Measurements from ENCODE around the gene PACS2.
A peak's percentile ranks its signal among the peaks of the same experiment; 100 is the strongest.
"Not testable (repeated sequence)": the region's sequence is repeated elsewhere in the genome, so short reads cannot be mapped to it uniquely, and the experiment has no call there.

Gene PACS2

DNA sequence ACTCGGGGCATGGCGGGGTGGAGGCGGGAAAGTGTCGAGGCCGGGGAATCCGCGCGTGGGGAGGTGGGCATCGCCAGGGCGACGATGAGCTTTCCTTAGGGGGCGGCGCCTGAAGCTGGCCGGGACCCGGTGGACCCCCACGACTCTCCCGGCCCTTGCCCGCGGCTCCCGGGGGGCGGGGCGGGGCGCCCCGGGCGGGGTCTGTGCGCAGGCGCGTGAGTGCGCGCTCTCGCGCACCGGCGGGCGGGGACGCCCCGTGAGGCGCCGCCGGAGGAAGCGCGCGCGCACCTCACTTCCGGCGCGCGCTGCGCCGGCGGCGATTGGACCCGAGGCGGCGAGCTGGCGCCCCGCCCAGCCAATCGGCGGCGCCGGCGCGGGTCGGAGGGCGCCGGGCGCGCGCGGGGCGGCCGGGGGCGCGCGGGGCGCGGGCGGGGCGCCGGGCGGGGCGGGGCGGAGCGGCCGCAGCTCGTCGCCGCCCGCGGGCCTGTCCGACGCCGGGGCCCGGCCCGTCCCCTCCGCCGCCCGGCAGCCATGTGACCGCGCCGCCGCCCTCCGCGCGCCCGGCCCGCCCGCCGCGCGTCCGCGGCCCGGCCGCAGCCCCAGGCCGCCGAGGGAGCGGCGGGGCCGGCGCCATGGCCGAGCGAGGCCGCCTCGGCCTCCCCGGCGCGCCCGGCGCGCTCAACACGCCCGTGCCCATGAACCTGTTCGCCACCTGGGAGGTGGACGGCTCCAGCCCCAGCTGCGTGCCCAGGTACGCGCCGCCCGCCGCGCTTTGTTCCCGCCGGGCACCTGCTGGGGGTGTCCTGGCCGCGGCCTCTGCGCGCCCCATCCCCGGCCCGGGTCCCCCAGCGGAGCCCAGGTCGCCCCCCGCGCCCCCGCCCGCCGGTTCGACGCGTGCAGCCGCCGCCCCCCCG, at the start of gene PACS2:
PACS2 (plus strand) TSS at position 462 of the 914 bp plus-strand sequence; CDS start at position 633, 171 bp downstream.
- peak; percentile 89 for DNase-seq

DNA sequence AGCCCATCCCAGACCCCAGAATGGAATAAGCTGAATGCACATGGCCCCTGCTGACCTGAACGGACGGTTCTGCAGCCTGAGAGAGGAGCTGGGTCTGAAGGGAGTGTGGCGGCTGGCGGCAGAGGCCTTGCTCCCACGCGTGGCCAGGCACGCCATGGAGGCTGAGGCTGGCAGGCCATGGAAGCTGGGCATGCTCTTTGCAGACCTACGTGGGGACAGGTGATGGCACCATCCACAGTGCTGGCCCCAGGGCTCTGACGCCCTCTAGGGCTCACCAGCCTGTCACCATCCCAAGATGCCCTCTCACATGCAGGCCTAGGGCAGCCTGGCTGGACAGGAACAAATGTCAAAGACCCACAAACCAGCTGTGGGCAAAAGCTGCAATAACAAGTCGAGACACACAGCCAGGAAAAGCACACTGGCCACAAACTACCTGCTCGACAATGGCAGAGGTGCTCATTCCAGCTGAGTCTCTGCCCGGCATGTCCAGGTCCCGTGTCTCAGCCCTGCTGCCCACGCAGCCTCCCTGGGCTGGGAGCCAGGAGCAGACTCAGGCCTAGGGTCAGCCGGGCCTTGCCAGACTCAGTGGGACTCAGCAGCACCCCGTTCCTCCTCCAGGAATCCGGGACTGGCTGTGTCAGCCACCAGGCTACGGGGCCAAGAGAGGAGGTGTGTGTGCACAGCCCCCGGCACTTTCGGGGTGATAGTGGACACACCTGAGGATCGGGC, 46.6 kb upstream of the PACS2 start:
- no peak for DNase-seq

DNA sequence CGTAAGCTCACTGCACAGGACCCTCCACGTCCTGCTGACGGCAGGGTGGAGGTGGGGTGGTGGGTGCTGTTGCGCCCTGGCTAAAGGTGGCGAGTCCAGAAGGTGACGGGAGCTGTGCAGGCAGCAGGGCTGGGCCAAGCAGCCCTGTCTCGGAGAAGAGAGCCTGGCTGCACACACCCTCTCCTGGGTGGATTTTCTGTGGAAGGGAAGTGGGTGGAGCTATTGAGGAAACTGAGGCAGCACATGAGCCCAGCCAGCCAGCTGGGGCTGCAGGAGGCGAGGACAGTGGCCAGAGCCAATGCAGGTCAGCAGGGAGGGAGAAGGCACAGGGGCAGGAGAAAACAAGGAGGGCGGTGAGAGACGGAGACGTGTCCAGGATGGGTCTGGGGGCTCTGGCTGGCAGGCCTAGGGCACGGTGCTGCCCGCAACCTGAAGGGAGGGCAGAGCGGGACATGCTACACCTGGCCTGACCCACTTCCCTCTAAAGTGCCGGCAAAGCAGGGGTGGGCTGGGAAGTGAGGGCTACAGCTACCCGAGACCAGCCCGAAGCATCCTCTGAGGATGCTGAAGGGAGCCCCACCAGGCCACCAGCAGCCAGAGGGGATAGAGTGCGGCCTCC, 45.7 kb upstream of the PACS2 start:
- no peak for DNase-seq

DNA sequence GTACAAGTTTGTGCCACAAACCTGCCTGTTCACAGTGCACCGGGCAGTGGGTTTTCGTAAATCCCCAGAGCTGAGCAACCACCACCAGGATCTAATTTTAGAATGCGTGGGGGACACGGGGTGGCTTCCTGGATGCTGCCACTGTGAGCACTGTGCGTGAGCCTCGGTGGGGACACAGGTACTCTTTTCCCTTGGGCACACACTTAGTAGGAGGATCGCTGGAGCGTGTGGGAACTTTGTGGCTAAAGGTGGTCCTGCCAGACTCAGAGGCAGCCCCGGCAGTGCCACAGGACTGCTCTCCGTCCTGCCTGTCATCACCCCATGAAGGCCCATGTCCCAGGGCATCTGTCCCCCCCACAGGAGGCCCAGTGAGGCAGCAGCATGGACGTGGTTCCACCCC, 45.1 kb upstream of the PACS2 start:
- DNase-seq = no peak

DNA sequence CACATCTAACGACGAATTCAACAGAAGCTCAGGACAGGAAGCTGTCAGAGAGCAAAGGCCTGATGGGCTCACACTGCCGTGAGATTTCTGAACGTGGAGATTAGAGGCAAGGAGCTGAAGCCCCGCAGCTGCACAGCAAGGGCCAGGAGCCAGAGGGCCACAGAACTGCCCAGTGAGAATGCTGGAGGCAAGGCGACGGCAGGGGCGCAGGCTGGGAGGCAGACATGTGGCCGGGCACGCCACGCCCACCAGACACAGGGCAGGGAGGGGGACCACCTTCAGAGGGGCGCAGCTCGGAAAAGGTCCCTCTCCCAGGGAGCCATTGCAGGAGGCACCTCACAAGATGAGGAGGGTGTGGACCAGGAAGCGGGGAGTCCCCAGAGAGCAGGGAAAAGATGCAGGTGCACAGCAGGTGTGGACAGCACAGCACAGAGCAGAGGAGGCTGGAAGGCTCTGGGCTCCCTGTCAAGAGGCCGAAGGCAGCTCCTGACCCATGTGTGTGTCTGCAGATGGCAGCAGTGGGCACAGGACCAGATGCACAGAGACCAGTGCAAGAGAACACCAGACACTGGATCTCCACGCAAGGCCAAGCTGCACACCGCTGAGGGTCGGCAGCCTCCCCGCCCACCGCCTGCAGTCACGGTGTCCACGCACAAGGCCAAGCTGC, 43.2 kb upstream of the PACS2 start:
- no peak for DNase-seq

DNA sequence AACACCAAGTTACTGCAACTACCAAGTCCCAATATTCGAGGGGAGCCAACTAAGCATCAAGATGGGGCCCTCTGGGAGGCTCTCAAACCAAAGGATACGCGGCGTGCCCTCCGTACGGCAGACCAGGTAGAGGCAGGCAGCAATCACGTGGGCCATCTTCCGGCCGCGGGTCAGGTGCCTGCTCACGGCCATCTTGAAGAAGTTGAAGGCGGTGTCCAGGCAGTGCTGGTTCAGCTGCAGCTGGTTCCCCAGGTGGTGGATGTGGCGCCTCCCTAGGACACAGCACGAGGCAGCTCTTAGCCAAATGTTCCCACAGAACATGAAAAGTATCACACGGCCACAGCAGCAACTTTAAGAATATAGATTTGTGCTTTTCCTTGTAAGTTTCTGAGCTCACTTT, 41.9 kb upstream of the PACS2 start:
- DNase-seq = no peak

DNA sequence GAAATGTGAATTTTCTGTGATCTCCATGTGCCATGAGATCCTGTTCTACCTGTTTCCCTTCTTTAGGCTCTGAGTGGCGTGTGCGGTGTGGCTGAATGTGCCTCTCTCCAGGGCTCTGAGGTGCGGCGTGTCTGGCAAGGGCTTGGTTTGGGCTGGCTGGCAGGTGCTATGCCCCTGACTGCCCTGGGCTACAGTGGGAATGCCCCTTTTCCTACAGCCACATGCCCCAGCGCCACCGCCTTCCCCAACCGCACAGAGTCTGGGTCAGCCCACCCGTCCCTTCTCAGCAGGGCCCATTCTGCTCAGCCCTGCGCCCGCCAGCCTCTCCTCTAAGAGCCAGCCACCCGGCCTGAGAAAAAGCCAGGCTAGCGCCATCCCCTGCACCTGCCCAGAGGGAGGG, 41.5 kb upstream of the PACS2 start:
- no peak for DNase-seq

DNA sequence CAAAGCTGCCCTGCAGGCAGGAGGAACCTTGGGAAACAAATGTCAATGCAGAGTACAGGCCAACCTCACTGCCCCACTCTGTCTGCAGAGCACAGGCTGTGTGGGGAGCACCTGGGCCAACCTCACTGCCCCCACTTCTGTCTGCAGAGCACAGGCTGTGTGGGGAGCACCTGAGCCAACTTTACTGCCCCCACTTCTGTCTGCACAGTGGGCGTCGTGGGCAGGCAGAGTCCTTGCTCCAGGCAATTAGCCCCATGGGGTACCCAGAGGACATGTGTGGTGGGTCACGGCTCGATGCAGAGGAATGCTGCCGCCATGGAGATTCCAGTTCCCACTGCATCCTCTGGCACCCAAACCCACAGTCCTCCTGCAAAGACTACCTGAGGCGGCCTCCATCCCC, 39.9 kb upstream of the PACS2 start:
- DNase-seq = no peak

DNA sequence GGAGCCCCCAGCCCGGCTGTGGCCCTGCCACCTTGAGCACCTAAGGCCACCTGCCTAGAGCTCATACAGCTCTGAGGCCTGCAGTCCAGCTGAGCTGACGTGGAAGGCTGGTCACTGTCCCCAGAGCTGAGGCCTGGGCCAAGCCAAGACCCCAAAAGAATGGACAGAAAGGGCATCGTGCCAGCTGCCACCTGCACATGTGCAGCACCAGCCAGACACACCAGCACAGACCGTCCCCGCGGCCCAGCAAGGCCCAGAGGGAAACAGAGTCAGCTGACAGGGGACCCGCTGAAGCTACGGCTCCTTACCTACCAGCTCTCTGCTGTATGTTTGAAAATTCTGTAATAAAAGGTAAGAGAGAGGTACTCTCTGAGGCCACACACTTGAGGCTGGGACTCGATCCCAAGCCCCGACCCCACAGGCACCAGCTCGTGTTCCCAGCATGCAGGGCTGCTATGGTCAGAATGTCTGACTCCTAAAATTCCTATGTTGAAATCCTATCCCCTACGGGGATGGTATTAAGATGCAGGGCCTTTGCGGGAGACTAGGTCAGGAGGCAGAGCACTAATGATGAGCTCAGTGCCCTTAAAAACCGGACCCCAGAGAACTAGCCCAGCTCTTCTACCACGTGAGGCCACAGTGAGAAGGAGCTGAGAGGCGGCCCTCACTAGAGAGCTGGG, 39.1 kb upstream of the PACS2 start:
- no peak for DNase-seq

DNA sequence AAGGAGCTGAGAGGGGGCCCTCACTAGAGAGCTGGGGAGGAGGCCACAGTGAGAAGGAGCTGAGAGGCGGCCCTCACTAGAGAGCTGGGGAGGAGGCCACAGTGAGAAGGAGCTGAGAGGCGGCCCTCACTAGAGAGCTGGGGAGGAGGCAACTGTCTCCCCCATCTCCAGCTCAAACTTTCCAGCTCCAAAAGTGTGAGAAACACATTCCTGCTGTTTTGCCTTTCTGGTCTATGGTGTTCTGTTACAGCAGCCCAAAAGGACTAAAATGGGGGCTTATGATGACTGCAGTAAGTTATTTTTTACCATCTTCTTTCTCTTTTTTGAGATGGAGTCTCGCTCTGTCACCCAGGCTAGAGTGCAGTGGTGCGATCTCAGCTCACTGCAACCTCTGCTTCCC, 37.1 kb upstream of the PACS2 start:
- not testable (repeated sequence) for DNase-seq

DNA sequence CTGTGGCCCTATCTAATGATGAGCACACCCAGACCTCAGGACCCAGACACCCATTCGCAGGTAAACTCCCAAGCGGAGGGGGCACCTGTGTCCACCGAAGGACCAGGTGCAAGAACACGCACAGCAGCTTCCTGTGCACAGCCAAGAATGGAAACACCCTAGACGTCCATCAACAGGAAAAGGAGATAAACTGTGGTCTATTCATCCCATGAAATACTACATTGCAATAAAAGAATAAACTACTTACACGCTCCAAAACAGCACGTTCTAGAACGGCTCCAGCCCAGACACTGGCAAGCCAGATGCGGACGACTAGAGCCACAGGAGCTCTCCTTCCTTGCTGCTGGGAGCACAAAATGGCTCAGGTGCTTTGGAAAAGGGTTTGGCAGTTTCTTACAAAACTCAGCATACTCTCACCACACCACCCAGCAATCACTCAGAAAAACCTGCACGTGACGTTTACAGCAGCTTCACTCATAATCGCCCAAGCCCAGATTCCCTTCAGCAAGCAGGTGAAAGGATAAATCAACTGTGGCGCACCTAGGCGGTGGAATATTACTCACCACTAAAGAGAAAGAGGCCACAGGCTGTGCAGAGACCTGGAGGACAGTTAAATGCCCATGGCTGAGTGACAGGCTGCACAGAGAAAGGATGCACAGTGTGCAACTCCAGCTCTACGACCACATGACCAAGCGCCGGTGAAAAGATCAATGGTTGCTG, 34.7 kb upstream of the PACS2 start:
- DNase-seq = no peak

DNA sequence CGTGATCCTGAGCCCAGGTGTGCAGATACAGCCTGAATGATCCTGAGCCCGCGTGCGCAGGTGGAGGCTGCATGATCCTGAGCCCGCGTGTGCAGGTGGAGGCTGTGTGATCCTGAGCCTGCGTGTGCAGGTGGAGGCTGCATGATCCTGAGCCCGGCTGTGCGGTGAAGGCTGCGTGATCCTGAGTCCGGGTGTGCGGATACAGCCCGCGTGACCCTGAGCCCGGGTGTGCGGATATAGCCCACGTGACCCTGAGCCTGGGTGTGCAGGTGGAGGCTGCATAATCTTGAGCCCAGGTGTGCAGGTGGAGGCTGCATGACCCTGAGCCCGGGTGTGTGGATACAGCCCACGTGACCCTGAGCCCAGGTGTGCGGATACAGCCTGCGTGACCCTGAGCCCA, 34.0 kb upstream of the PACS2 start:
- no peak for DNase-seq

DNA sequence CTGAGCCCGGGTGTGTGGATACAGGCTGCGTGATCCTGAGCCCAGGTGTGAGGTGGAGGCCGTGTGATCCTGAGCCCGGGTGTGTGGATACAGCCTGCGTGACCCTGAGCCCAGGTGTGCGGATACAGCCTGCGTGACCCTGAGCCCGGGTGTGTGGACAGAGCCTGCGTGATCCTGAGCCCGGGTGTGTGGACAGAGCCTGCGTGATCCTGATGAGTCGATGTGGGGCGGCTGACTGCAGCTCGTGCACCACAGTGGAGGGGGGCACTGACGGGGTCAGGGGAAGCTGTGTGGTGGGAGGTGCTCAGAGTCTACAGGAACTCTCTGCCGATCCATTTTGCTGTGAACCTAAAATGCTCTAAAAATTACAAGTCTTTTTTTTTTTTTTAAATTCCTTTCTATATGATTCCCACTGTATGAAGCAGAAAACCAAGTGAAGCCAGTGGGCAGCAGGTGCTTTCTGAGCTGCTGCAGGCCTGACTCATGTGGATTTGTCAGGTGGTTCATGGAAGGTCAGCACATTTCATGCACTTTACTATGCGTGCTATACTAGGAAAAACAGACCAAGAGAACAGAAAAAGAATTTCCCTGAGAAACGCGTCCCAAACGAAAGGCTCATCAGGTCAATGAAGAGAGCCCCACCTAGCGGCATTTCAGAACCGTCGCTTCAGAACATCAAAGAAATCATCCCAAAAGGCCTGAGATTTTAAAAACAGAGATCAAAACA, 33.0 kb upstream of the PACS2 start:
- peak; percentile 24 for DNase-seq

DNA sequence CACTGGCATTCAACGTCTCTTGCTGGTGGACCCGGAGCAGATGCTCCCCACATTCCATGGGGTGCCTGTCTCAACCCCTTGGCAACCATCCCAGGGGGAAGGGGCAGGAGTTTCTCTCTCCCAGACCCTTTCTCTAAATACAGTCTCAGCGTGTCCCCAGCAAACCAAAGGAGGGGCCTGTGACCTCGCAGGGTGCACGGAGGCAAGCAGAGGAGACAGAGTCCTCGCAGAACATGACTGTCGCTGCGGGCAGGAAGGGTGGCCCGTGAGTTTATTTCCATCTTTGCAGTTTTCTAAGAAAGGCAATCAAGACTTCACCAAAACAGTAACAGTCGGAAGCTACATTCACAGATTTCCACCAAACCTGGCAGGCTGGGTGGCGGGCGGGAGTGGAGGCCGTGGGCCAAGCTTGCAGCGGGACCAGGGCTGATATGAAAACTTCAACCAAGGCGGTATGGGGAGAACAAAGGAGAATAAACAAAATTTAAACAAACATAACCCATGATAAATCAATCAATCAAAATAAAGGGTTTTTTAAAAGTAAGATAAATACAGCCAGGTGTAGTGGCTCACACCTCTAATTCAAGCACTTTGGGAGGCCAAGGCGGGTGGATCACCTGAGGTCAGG, 32.3 kb upstream of the PACS2 start:
- DNase-seq = no peak

DNA sequence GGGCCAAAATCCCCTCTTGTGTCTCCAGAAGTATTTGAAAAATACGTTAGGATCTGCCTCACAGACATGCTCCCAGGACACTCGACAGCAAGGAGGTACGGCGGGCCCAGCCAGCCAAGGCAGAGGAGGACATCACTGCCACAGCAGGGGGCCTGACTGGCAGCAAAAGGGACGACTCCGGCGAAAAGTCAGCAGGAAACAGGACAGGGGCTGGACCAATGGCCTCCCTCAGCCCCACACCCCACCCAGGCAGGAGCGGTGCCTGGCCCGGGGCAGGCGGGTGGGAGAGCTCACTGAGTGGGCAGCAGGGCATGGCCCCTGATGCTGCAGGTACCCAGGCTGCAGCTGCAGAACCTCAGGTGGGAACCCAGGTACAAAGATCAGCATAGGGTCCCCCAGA, 31.5 kb upstream of the PACS2 start:
- DNase-seq = no peak

DNA sequence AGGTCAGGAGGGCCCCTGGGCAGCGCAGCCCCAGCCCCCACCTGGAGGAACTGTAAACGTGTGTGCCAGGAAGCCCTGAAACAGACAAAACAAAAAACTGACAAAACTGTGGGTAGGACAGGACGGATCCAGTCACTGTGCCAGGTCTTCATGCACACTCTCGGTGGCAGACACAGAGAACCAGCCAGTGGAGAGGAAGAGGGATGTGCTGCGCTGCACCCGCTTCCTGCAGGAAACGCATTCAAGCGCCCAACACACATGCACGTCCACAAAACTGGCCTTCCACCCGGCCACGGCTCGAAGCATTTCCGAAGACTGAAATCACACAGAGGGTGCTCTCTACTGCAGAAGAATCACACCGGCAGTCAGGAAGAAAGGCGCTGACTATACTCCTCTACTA, 30.6 kb upstream of the PACS2 start:
- no peak for DNase-seq

DNA sequence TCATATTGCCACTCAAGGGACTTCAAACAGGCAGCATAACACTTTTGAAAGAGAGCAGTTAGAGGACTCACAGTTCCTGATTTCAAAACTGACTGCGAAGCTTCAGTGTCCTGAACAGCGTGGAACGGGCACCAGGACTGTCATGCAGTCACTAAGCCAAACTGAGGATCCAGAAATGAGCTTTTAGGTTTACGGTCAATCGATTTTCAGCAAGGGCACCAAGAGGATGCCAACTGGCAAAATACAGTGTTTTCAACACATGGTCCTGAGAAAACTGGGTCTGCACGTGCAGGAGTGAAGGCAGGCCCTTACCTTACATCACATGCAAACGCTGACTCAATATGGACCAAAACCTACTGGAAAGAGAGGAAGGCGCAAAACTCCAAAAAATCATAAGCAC, 29.4 kb upstream of the PACS2 start:
- no peak for DNase-seq

DNA sequence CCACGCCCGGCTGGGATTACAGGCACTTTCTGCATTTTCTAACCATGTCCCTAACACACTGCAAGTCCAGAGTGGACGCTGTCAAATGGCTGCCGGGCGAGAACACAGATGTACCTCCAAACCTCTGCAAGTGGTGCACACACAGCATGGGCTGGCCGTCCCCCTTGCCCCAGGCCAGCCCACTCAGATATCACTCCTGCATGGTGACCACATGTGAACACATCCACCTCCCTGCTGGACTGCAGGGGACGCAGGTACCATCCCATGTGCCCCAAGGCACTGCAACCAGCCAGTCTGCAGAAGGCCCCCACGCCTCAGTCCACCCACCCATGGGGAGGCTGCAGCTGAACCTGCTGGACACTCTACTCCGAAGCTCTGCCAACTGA, 27.8 kb upstream of the PACS2 start:
- no peak for DNase-seq

DNA sequence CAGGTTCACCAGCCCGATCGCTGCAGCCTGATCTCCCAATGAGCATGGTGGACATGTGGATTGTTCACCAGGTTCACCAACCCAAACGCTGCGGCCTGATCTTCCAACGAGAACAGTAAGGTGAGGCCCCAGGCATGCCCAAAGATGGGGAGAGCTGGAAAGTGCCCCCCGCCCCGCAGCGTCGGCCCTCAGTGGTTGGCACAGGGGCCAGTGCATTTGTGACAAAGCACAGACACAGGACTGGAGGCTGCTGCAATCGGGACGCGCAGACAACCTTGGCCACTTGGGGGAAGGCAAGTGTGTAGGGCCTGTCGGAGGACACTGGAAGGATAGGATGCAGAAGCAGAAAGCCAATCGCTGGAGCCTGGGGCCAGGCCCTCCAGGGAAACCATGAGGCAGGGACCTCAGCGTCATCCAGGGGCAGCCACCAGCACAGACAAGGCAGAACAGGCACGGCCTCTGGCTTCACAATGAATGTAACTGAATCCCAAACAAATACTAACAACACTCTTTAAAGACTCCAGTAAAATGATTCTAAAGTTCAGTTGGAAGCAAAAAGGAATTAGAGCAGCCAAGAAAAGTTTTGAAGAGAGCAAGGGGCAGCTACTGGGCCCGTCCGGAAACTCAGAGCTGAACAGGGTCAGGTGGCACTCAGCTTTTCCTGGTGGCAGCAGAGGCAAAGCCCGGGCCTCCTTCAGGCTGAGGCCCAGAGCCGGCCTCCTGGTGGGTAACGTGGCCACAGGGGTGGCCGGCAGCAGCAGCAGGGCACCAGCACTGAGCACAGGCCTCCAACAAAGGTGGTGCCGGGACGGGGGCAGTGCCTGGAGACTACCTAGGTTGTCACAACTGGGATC, 27.1 kb upstream of the PACS2 start:
- no peak for DNase-seq

DNA sequence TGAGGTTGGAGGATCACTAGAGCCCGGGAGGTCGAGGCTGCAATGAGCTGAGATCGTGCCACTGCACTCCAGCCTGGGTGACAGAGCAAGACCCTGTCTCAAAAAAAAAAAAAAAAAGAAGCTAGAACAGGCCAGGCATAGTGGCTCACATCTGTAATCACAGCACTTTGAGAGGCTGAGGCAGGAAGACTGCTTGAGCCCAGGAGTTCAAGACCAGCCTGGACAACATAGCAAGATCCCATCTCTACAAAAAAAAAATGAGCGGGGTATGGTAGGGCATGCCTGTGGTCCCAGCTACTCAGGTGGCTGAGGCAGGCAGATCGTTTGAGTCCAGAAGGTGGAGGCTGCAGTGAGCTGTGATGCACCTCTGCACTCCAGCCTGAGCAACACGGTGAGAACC, 25.6 kb upstream of the PACS2 start:
- not testable (repeated sequence) for DNase-seq

All from inflammatory macrophage treated with lipopolysaccharide for 4 hours (primary cell).